ENCODE data around the gene CHDH.

CHDH gene

GRCh38 chr3:53823026-53823955 lies 22.9 kb downstream of the CHDH start:
- DNase-seq = no peak

DNA sequence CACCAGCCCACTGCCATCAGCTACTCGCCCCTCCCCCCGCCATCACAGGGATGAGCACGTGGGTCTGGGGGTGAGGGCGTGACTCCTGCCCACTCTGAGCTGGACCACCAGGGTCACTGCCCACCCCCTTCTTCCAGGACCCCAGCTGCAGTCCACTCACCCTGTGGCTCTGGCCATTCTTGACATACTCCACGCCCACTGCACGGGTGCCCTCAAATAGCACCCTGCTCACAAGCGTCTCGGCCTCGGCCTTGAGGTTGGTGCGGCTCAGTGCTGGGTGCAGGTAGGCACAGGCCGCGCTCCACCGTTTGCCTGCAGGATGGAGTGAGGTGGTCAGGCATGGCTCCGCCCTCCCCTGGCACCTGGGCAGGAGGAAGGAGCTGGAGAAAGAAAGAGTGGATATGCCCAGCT lies 23.9 kb downstream of the CHDH start:
- no peak for DNase-seq

DNA sequence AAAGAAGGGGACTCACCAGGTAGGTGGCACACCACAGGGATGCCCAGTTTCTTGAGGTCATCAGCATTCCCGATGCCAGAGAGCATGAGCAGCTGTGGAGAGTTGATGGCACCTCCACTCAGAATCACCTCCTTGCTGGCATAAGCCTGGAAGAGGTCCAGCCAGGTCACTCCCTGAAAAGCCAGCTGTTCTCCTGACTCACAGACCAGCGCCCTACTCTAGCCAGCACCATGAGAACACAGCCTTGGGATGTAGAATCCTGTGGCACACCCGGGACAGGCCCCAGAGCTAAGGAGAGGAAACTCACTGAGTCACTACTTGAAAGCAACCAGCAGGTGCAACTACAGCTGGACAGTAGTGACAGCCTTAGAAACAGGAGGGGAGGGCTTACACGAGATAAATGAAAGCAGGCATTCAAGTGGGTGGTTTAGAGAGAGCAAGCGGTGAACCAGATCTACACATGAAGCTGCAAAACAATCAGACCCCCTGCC lies 24.5 kb downstream of the CHDH start:
- no peak for DNase-seq

- DNase-seq = no peak
Observed at GRCh38 chr3:53820756-53821580, 25.3 kb downstream of the CHDH start.

- no peak for DNase-seq
Observed at GRCh38 chr3:53820084-53820483, 26.1 kb downstream of the CHDH start.

DNA sequence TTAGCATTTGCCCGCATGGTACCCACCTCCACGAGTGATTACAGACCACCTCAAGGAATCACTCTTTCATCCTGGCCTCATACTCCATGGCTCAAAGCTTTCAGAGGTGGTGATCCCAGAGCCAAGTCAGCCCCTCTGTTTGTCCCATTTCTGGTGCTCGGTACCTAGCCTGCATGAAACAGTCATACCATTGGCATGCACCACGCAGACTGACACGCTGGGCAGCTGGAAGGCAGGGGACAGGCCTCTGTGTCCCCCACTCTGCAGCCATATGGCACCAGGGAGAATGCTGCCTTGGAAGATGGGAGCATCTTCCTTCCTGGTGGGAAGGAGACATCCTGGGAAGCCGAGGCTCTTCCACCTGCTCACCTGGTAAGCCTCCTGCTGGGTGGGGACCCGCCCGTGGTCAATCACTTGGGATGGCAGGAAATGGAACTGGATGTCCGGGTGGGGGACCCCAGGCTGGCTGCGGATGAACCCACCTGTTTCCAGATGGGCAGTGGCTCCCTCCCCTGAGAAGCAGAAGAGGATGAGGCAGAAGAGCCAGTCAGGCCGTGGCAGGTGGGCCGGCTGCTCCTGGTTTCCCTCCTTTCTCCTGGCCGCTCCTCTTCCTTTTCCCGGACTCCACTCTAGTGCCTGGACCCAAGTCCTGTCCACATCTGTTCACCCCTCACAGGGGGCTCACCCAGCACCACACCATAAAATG lies 26.9 kb downstream of the CHDH start:
- no peak for DNase-seq

- DNase-seq = no peak
Observed at GRCh38 chr3:53818221-53819162, 27.7 kb downstream of the CHDH start.

- no peak for DNase-seq
Observed at GRCh38 chr3:53817809-53818208, 28.4 kb downstream of the CHDH start.

- DNase-seq = no peak
Observed at GRCh38 chr3:53817211-53817610, 29.0 kb downstream of the CHDH start.

DNA sequence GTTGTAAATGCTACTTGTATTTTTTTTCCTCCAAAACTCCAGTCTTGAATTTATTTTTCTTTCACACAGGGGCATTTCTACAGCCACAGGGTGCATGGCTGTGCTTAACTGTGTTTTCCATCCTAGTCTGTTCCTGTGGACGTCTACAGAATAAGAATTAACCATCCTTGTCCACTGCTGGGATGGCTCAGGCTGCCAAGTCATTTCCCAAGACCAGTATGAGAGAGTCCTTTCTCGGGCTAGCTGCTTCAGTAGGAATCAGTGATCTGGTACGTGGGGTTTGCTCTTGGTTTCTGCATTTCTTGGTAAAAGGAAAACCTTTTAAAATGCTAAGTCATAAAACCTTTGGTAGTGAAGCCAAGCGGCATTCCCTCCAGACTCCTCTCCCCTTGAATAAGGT lies 29.8 kb downstream of the CHDH start:
- DNase-seq = no peak

GRCh38 chr3:53815651-53816050 lies 30.6 kb downstream of the CHDH start:
- DNase-seq = no peak

DNA sequence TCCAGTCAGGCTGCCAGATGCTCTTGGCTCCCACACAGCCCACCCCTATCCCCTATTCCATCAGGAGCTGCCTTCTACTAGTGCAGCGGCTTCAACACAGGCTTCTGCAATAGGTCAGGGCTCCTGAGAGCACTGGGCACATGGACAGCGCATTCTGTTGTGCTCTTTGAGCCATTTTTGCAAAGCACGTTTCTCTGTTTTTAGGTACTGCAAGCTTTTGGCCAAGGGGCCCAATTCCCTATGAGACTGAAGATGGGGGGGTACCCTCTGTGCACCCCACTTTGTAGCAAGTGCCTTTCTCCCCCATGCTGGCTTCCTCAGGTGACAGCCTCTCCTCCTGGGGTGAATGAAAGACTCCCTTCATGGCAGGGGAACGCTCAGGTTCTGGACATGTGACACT lies 31.2 kb downstream of the CHDH start:
- DNase-seq = no peak

- DNase-seq = no peak
Observed at GRCh38 chr3:53813876-53814275, 32.3 kb downstream of the CHDH start.

DNA sequence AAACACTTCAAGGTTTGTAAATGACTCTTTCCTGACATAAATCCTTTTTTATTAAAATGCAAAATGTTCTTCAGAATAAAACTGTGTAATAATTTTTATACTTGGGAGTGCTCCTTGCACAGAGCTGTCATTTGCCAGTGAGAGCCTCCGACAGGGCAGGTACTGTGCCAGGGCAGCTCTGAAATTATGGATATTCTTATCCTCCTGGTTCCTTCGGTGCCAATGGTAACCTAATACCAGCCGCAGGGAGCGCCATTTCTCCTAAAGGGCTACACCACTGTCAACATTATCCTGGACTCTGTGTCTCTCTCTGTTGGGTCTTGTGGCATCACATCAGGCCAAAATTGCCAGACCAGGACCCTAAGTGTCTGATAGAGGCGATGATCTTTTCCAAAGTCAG lies 33.0 kb downstream of the CHDH start:
- DNase-seq = no peak

GRCh38 chr3:53812434-53812833 lies 33.8 kb downstream of the CHDH start:
- DNase-seq = no peak

DNA sequence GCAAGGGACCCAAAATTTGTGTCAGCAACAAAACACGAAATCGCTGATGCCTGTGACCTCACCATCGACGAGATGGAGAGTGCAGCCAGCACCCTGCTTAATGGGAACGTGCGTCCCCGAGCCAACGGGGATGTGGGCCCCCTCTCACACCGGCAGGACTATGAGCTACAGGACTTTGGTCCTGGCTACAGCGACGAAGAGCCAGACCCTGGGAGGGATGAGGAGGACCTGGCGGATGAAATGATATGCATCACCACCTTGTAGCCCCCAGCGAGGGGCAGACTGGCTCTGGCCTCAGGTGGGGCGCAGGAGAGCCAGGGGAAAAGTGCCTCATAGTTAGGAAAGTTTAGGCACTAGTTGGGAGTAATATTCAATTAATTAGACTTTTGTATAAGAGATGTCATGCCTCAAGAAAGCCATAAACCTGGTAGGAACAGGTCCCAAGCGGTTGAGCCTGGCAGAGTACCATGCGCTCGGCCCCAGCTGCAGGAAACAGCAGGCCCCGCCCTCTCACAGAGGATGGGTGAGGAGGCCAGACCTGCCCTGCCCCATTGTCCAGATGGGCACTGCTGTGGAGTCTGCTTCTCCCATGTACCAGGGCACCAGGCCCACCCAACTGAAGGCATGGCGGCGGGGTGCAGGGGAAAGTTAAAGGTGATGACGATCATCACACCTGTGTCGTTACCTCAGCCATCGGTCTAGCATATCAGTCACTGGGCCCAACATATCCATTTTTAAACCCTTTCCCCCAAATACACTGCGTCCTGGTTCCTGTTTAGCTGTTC lies 34.9 kb downstream of the CHDH start:
- DNase-seq = no peak

GRCh38 chr3:53809764-53810400 lies 36.3 kb downstream of the CHDH start:
- DNase-seq = no peak

DNA sequence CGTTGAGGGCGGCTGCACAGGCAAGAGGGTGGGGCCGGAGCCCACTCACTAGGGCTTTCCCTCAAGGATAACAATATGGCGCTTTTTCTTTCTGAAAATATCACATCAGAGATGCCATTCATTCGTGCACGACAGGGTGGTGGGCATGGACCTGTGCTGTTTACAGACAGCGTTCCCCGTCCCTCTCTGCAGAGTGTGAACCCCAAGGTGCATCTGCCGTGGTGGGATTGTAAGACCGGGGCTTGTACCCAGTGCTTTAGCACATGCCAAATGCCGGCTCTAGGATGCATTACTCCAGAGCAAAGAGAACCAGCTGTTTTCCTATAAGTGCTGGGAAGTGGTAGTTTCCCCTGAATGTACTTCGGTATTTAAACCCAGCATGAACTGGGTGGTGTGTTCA lies 37.0 kb downstream of the CHDH start:
- no peak for DNase-seq

GRCh38 chr3:53808496-53808895 lies 37.7 kb downstream of the CHDH start:
- no peak for DNase-seq

DNA sequence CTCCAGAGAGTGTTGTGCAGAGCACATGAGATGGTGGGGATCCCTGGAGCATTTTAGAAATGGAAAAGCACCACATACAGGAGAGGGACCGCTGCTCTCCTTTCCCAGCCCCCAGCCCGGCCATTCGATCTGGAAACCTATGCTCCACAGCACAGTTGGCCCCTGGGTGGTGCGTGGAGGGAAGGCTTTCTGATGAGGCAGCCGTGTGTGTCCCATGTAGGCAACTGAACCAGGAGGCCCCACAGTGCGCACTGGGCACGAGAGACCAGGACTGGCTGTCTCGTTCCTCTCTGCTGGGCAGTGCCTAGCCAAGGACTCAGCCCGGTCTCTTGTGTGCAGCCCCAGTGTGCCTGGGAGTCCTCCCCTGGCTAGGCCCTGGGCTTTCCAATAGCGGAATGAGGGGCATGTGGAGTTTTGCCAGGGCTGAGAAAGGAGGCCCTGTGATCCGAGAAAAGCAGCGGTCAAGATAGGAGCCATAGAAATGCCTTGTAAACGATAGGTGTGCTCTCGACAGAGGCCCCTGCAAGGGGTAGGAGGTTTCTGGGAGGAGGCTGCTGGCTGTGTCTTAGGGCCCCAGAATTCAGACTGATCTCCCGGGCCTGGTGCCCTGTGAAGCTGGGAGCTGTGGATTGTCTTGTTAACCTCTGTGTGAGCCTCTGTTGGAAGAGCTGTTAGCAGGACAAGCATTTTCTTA lies 39.0 kb downstream of the CHDH start:
- no peak for DNase-seq

Measured in fibroblast of skin of back (primary cell).